ENCODE data around the gene TANGO2.

The TANGO2 gene

DNA sequence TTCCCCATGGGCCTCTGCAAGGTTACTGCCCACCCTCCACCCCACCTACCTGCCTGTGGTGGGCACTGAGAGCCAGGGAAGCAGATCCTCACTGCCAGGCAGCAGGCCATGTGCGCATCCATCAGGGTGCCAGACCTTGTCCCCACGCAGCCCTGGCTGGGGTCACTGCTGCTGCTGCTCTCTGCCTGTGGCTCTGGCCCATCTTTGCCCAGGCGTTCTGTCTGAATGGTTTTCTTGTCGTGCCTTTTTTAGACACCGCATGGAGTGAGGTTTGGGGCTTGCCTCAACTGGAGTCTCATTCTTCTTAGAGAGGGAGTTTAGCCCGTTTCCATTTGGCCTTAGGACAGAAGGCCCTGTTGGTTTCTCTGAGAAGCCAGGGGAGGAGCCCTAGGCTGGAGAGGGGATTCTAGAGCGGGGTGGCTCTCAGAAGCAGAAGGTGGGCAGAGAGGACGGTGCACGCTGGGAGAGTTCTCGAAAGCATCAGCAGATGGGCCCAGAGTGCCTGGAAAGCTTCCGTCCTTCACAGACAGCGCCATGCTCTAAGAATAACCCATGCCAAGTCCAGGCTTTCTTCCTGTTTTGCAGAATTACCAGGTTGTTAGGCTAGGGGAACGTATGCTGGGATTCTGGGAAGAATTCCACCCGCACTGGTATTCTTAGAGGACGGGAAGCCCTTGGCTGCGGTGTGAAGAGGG lies 8.1 kb downstream of the TANGO2 start:
- Histone ChIP-seq H4K8ac (ENCODE audit: low read length) (no peak overlapping the region), H3K9ac (ENCODE audit: low read length) (no peak overlapping the region), H2AFZ (ENCODE audit: low read depth, low read length) (no peak overlapping the region), H3K18ac (ENCODE audit: low read depth in 1 of 2, low read length in 2 of 2) (no peak overlapping the region), H3K4ac (ENCODE audit: low read depth in 1 of 2, low read length in 2 of 2) (no peak overlapping the region), H3K23ac (ENCODE audit: low read length in 2 of 2) (no peak overlapping the region), H3K4me1 (ENCODE audit: control insufficient read depth, insufficient read depth, low read depth, low read length) (peaks cover 9% of the 10 kb centered on the region), H3K27ac (ENCODE audit: low read length, poor library complexity, severe bottlenecking) (no peak overlapping the region), H3K4me2 (ENCODE audit: low read length, poor library complexity, severe bottlenecking) (no peak overlapping the region), H3K36me3 (ENCODE audit: control insufficient read depth in 1 of 2, insufficient read depth in 2 of 2, low read depth in 1 of 2, low read length in 2 of 2) (peaks cover 20 to 61% of the 10 kb centered on the region in 2 experiments), H2BK12ac (ENCODE audit: low read length in 2 of 2) (no peak overlapping the region), H2BK120ac (ENCODE audit: low read depth, low read length) (no peak overlapping the region), H3K14ac (ENCODE audit: low read length in 2 of 2) (no peak overlapping the region), H4K91ac (ENCODE audit: low read length) (no peak overlapping the region), H2BK15ac (ENCODE audit: low read depth, poor library complexity, severe bottlenecking) (no peak overlapping the region), H3K9me3 (ENCODE audit: control insufficient read depth, low read length) (no peaks in the 10 kb centered on the region), H3K79me1 (replicated peaks; ENCODE audit: low read length, poor library complexity, severe bottlenecking) (peaks cover 61% of the 10 kb centered on the region), H2BK5ac (ENCODE audit: low read depth, low read length, poor library complexity, severe bottlenecking) (no peak overlapping the region), H3K27me3 (ENCODE audit: control insufficient read depth in 1 of 2, insufficient read depth in 1 of 2, low read length in 2 of 2) (no peaks in the 10 kb centered on the region), H2AK5ac (ENCODE audit: low read length, severe bottlenecking) (no peak overlapping the region), H3K4me3 (ENCODE audit: insufficient read depth in 1 of 2, low read depth in 1 of 2, low read length in 2 of 2) (no peak overlapping the region)
- DNase-seq: no peak
- 90% methylated on average over 14 of the region's 16 CpGs for WGBS

DNA sequence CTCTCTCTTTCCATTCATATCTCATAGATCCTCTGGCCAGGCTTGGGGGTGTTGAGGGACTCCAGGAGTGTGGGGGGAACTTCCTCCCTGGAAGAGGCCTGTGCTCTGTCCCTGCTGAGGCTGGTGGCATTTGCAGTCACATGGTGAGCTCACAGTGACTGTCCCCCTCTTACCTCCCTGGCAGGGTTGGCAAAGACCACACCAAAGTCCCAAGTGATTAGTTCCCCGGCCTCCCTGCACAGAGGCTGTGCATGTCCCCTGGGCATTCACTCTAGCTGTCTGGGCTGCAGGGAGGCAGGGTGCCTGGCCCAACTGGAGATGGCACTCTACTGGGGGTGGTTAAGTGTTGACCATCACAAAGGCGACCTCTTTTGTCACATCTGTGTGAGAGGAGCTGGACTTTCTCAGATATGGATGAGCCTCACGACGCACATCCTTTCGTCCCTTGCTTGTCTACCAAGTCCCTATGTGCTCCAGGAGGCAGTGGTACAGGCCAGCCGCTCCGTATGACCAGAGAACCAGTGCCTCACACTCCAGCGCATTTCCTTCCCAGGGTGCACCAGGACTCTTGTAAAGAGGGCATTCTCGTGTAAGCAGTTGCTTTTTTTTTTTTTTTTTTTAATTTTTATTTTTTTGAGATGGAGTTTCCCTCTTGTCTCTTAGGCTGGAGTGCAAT lies 8.8 kb downstream of the TANGO2 start:
- Histone ChIP-seq H2BK12ac (ENCODE audit: low read length in 2 of 2) (no peak overlapping the region), H3K23ac (ENCODE audit: low read length in 2 of 2) (peak overlapping the region in 1 of 2 experiments; percentile 1), H3K4ac (ENCODE audit: low read depth in 1 of 2, low read length in 2 of 2) (no peak overlapping the region), H3K9ac (ENCODE audit: low read length) (no peak overlapping the region), H2AK5ac (ENCODE audit: low read length, severe bottlenecking) (no peak overlapping the region), H4K8ac (ENCODE audit: low read length) (no peak overlapping the region), H3K36me3 (ENCODE audit: control insufficient read depth in 1 of 2, insufficient read depth in 2 of 2, low read depth in 1 of 2, low read length in 2 of 2) (peaks cover 20 to 59% of the 10 kb centered on the region in 2 experiments), H4K91ac (ENCODE audit: low read length) (no peak overlapping the region), H3K4me2 (ENCODE audit: low read length, poor library complexity, severe bottlenecking) (no peak overlapping the region), H3K4me1 (ENCODE audit: control insufficient read depth, insufficient read depth, low read depth, low read length) (peaks cover 11% of the 10 kb centered on the region), H2BK15ac (ENCODE audit: low read depth, poor library complexity, severe bottlenecking) (no peak overlapping the region), H3K4me3 (ENCODE audit: insufficient read depth in 1 of 2, low read depth in 1 of 2, low read length in 2 of 2) (no peak overlapping the region), H3K9me3 (ENCODE audit: control insufficient read depth, low read length) (peaks cover 3% of the 10 kb centered on the region), H2BK5ac (ENCODE audit: low read depth, low read length, poor library complexity, severe bottlenecking) (no peak overlapping the region), H2AFZ (ENCODE audit: low read depth, low read length) (no peak overlapping the region), H3K14ac (ENCODE audit: low read length in 2 of 2) (no peak overlapping the region), H3K79me1 (replicated peaks; ENCODE audit: low read length, poor library complexity, severe bottlenecking) (peaks cover 58% of the 10 kb centered on the region), H2BK120ac (ENCODE audit: low read depth, low read length) (no peak overlapping the region), H3K18ac (ENCODE audit: low read depth in 1 of 2, low read length in 2 of 2) (no peak overlapping the region), H3K27ac (ENCODE audit: low read length, poor library complexity, severe bottlenecking) (no peak overlapping the region), H3K27me3 (ENCODE audit: control insufficient read depth in 1 of 2, insufficient read depth in 1 of 2, low read length in 2 of 2) (no peaks in the 10 kb centered on the region)
- no peak for DNase-seq
- 90% methylated on average over 9 of the region's 9 CpGs for WGBS

DNA sequence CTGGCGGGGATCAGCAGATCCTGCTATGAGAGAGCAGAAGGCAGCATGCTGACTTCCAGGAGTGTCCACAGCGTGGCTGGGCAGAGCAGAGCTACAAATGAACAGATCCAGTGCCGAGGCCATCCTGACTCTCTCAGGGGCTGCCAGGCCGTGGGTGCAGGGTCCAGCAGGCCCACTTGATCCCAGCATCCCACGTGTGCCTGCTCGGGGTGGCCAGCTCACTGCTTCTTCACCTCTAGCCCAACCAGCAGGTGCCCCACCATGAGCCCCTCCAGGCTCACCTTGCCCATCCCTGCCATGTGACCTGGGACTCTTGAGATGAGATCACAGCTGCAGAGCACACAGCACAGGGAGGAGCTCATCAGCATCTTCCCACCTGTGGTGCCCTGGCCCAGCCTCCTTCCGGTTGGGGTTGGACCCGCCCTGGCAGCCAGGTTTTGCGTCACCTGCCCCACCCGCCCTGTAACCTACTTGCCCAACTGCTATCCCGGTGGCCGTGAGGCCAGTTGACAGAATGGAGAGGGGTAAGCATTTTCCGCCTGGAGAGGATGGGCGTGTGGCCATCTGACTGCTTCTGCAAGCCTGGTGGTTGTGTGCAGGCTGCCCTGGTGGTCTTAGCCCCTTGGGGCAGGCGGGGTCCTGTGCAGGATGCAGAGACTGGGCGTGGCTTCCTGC lies 11.0 kb downstream of the TANGO2 start:
- WGBS: 93% methylated on average over 16 of the region's 16 CpGs
- Histone ChIP-seq H3K79me1 (replicated peaks; ENCODE audit: low read length, poor library complexity, severe bottlenecking) (peaks cover 66% of the 10 kb centered on the region), H2BK5ac (ENCODE audit: low read depth, low read length, poor library complexity, severe bottlenecking) (no peak overlapping the region), H3K4me1 (ENCODE audit: control insufficient read depth, insufficient read depth, low read depth, low read length) (peaks cover 17% of the 10 kb centered on the region), H3K4me2 (ENCODE audit: low read length, poor library complexity, severe bottlenecking) (no peak overlapping the region), H3K23ac (ENCODE audit: low read length in 2 of 2) (peak overlapping the region in 1 of 2 experiments; percentile 2), H3K4ac (ENCODE audit: low read depth in 1 of 2, low read length in 2 of 2) (no peak overlapping the region), H2BK12ac (ENCODE audit: low read length in 2 of 2) (no peak overlapping the region), H4K8ac (ENCODE audit: low read length) (no peak overlapping the region), H3K14ac (ENCODE audit: low read length in 2 of 2) (no peak overlapping the region), H2AK5ac (ENCODE audit: low read length, severe bottlenecking) (no peak overlapping the region), H3K9ac (ENCODE audit: low read length) (no peak overlapping the region), H3K27ac (ENCODE audit: low read length, poor library complexity, severe bottlenecking) (no peak overlapping the region), H4K91ac (ENCODE audit: low read length) (no peak overlapping the region), H3K36me3 (ENCODE audit: control insufficient read depth in 1 of 2, insufficient read depth in 2 of 2, low read depth in 1 of 2, low read length in 2 of 2) (peaks cover 26 to 65% of the 10 kb centered on the region in 2 experiments), H3K9me3 (ENCODE audit: control insufficient read depth, low read length) (peaks cover 3% of the 10 kb centered on the region), H3K27me3 (ENCODE audit: control insufficient read depth in 1 of 2, insufficient read depth in 1 of 2, low read length in 2 of 2) (no peaks in the 10 kb centered on the region), H2BK15ac (ENCODE audit: low read depth, poor library complexity, severe bottlenecking) (no peak overlapping the region), H3K4me3 (ENCODE audit: insufficient read depth in 1 of 2, low read depth in 1 of 2, low read length in 2 of 2) (no peak overlapping the region), H2BK120ac (ENCODE audit: low read depth, low read length) (no peak overlapping the region), H3K18ac (ENCODE audit: low read depth in 1 of 2, low read length in 2 of 2) (no peak overlapping the region), H2AFZ (ENCODE audit: low read depth, low read length) (no peak overlapping the region)
- DNase-seq: no peak

DNA sequence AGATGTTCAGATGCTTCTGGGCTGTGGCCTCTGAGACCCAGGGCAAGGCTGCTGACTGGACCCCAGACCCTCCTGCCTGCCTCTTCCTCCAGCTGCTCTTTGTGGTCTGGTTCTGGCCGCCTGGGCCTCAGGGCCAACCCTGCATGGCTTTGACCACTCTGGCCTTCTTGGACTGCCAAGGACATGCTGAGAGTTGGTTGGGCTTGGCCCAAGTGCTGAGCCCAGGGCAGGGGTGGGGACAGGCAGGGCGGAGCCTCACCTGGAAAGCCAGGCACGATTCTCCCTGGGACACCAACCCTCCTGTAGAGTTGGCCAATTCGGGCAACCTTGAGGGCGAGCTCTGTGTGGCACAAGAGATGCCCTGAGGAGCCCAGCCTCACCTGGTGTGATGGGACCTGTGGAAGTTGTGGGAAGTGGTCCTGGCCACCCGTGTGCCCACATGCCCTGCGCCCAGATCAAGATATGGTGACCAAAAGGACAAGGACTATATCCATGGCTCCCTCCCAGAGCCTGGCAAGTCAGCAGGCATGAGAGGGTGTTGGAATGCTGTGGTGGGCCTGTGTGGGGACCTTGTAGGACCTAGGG lies 11.6 kb downstream of the TANGO2 start:
- no peak for DNase-seq
- H2BK15ac ChIP-seq (ENCODE audit: low read depth, poor library complexity, severe bottlenecking): no peak overlapping the region

More for the DNA sequence above, 11.6 kb downstream of the TANGO2 start:
- no peak overlapping the region for H2BK120ac ChIP-seq (ENCODE audit: low read depth, low read length)
- H3K27me3 ChIP-seq (ENCODE audit: control insufficient read depth in 1 of 2, insufficient read depth in 1 of 2, low read length in 2 of 2): no peaks in the 10 kb centered on the region
- no peak overlapping the region for H2AK5ac ChIP-seq (ENCODE audit: low read length, severe bottlenecking)
- H3K4ac ChIP-seq (ENCODE audit: low read depth in 1 of 2, low read length in 2 of 2): no peak overlapping the region
- peaks cover 17% of the 10 kb centered on the region for H3K4me1 ChIP-seq (ENCODE audit: control insufficient read depth, insufficient read depth, low read depth, low read length)
- no peak overlapping the region for H3K4me3 ChIP-seq (ENCODE audit: insufficient read depth in 1 of 2, low read depth in 1 of 2, low read length in 2 of 2)
- no peak overlapping the region for H3K4me2 ChIP-seq (ENCODE audit: low read length, poor library complexity, severe bottlenecking)
- no peak overlapping the region for H4K8ac ChIP-seq (ENCODE audit: low read length)
- H2BK12ac ChIP-seq (ENCODE audit: low read length in 2 of 2): no peak overlapping the region
- H3K27ac ChIP-seq (ENCODE audit: low read length, poor library complexity, severe bottlenecking): no peak overlapping the region
- H3K79me1 ChIP-seq (replicated peaks; ENCODE audit: low read length, poor library complexity, severe bottlenecking): peaks cover 65% of the 10 kb centered on the region
- no peak overlapping the region for H3K18ac ChIP-seq (ENCODE audit: low read depth in 1 of 2, low read length in 2 of 2)
- no peak overlapping the region for H3K9ac ChIP-seq (ENCODE audit: low read length)
- H3K14ac ChIP-seq (ENCODE audit: low read length in 2 of 2): no peak overlapping the region
- H3K23ac ChIP-seq (ENCODE audit: low read length in 2 of 2): no peak overlapping the region
- H2BK5ac ChIP-seq (ENCODE audit: low read depth, low read length, poor library complexity, severe bottlenecking): no peak overlapping the region
- peaks cover 28 to 66% of the 10 kb centered on the region in 2 experiments for H3K36me3 ChIP-seq (ENCODE audit: control insufficient read depth in 1 of 2, insufficient read depth in 2 of 2, low read depth in 1 of 2, low read length in 2 of 2)
- H2AFZ ChIP-seq (ENCODE audit: low read depth, low read length): no peak overlapping the region
- H3K9me3 ChIP-seq (ENCODE audit: control insufficient read depth, low read length): peaks cover 3% of the 10 kb centered on the region
- 95% methylated on average over 7 of the region's 7 CpGs for WGBS
- H4K91ac ChIP-seq (ENCODE audit: low read length): no peak overlapping the region

Data from mesenchymal stem cell (in vitro differentiated cells and primary cell).